Skeletal muscle tissue (tissue), 4 donors: ENCODE results near the gene OR2T1. TPM values are rescaled to one million over a fixed set of nuclear protein-coding genes. Genes with fewer than 3 reads are reported as not detected.

Experiments
- H3K27ac ChIP-seq: one replicate; pipeline ENCODE4 v1.7.0; 2013; ENCODE audit warnings: mild to moderate bottlenecking, low read depth, low read length, inconsistent platforms
- H3K27me3 ChIP-seq, 3 donors: one replicate each; pipeline ENCODE4 v1.7.0; 2013; ENCODE audit warnings: low read length in 3 of 3; ENCODE audit not compliant: control insufficient read depth in 3 of 3, insufficient read depth in 3 of 3
- H3K36me3 ChIP-seq, 3 donors: one replicate each; pipeline ENCODE4 v1.7.0; 2013; ENCODE audit warnings: low read length in 3 of 3; ENCODE audit not compliant: control insufficient read depth in 3 of 3, insufficient read depth in 3 of 3
- H3K4me1 ChIP-seq, 3 donors: one replicate each; pipeline ENCODE4 v1.7.0; 2013; ENCODE audit warnings: low read length in 3 of 3, mild to moderate bottlenecking in 3 of 3; ENCODE audit not compliant: control insufficient read depth in 3 of 3, insufficient read depth in 3 of 3
- H3K4me3 ChIP-seq, 3 donors: one replicate each; pipeline ENCODE4 v1.7.0; 2013; ENCODE audit warnings: low read length in 3 of 3
- H3K9ac ChIP-seq, 3 donors: one replicate each; pipeline ENCODE4 v1.7.0; 2013; ENCODE audit warnings: low read length in 3 of 3, mild to moderate bottlenecking in 3 of 3, moderate library complexity in 2 of 3, low read depth in 1 of 3
- H3K9me3 ChIP-seq, 3 donors: one replicate each; pipeline ENCODE4 v1.7.0; 2013; ENCODE audit warnings: low read length in 3 of 3; ENCODE audit not compliant: control insufficient read depth in 3 of 3
- total RNA-seq: library from RNA; depleted of rRNA; stranded (reverse); fragments of >200 nt; gene quantifications from one replicate; pipeline ENCODE4 v1.2.3, GENCODE V29; 2014
- donor health status: Osteomylitis.

The OR2T1 gene, protein sequence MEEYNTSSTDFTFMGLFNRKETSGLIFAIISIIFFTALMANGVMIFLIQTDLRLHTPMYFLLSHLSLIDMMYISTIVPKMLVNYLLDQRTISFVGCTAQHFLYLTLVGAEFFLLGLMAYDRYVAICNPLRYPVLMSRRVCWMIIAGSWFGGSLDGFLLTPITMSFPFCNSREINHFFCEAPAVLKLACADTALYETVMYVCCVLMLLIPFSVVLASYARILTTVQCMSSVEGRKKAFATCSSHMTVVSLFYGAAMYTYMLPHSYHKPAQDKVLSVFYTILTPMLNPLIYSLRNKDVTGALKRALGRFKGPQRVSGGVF
- not detected for total RNA-seq

DNA sequence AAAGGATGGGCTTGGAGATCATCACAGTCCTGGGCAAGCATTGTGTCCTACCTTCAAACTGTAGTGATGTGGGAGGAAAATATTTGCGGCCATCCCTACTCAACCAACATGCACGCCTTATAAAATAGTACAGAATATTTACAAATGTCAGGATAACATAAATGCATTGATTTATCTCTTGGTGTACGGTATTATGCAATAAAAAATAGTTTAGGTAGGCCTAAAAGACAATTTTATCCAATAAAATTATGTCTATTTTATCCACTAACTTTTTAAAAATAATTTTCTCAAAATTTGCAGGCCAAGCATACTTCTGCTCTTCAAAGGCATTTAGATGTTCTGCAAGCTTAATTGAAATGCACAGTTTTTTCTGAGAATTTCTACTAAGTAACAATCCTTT, at the start of gene OR2T1:
Gene OR2T1, plus strand, starts transcription at position 301 of the 400 bp plus-strand sequence. CDS start 3,100 bp downstream, outside the sequence.
- no peaks in the 10 kb centered on the region for H3K27me3 ChIP-seq

DNA sequence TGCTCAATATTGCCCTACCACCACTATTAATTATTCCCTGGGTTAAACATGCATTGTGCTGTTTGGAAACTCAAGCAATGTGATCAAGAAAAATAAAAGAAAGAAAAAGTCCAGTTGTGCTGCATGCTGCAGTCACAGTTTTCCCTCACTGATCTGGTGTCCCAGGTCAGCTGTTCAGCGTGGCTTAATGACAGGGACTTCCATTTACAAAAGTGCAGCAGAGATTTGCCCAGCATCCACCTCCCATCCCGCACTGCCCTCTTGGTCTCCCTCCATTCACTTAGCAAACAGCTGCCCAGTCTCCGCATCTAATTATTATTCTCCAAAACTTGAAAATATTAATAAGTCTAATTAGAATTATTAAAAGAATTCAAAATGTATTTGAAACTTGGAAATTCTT, 43.4 kb upstream of the OR2T1 start:
- Histone ChIP-seq H3K4me3 (no peak overlapping the region), H3K9me3 (peaks cover 0 to 2% (median 0%) of the 10 kb centered on the region in 3 donors), H3K36me3 (no peaks in the 10 kb centered on the region), H3K27me3 (no peaks in the 10 kb centered on the region), H3K9ac (no peak overlapping the region), H3K4me1 (no peaks in the 10 kb centered on the region), H3K27ac (no peak overlapping the region)

More for the DNA sequence above, at the start of gene OR2T1:
- H3K36me3 ChIP-seq: no peaks in the 10 kb centered on the region
- no peak within 1 kb of the TSS for H3K27ac ChIP-seq
- H3K4me1 ChIP-seq: no peaks in the 10 kb centered on the region
- H3K9ac ChIP-seq: no peak within 1 kb of the TSS
- H3K9me3 ChIP-seq: peaks cover 0 to 2% (median 0%) of the 10 kb centered on the region in 3 donors
- H3K4me3 ChIP-seq: no peak within 1 kb of the TSS

DNA sequence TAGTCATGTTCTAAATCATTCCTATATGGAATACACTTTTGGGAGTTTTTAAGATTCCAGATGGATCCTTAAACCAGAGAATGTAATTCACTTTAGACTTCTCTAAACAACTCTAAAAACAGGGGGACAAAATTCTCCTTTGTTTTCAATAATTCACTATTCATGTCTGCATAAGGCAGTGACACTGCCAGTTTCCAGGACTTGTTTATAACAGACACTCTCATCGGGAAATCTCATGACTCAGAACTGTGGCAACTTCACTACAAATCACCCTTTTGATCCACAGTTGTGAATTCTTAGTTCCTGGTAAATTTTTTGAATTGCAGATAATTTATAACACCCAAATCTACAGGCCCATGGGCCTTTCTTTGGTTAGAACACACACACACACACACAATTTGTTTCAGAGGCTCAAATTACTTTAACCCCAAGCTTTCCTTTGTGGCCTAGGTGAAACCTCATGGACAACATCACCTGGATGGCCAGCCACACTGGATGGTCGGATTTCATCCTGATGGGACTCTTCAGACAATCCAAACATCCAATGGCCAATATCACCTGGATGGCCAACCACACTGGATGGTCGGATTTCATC, 41.6 kb upstream of the OR2T1 start, which contains the start of gene OR2T4:
Gene OR2T4, plus strand, starts transcription at position 545 of the 595 bp plus-strand sequence. Its CDS starts 0 bp downstream, at position 545.
- Histone ChIP-seq H3K4me1 (no peaks in the 10 kb centered on the region), H3K27me3 (no peaks in the 10 kb centered on the region), H3K36me3 (no peaks in the 10 kb centered on the region), H3K27ac (no peak within 1 kb of the TSS), H3K9ac (no peak within 1 kb of the TSS), H3K4me3 (no peak within 1 kb of the TSS), H3K9me3 (peaks cover 0 to 2% (median 0%) of the 10 kb centered on the region in 3 donors)

DNA sequence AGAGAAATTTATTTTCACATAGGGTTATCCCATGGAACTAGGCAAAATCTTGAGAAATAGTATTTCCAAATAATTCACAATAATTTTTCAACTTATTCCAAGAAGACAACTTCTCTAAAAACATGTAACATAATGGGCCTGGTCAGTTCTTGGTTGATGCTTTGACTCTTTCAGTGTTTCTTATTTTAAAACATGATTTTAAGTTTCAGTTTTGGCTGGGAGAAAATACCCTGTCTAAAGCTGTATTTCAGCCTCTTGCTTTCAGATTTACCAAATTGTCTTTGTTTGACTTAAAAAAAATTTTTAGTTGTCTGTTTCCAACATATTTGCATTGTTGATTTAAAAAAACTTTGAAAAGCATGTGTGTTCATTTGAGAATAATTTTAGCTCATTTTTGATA, 36.2 kb upstream of the OR2T1 start:
- peaks cover 0 to 2% (median 0%) of the 10 kb centered on the region in 3 donors for H3K9me3 ChIP-seq
- no peak overlapping the region for H3K27ac ChIP-seq
- H3K4me1 ChIP-seq: no peaks in the 10 kb centered on the region
- H3K27me3 ChIP-seq: no peaks in the 10 kb centered on the region
- no peak overlapping the region for H3K4me3 ChIP-seq
- H3K9ac ChIP-seq: no peak overlapping the region
- no peaks in the 10 kb centered on the region for H3K36me3 ChIP-seq

DNA sequence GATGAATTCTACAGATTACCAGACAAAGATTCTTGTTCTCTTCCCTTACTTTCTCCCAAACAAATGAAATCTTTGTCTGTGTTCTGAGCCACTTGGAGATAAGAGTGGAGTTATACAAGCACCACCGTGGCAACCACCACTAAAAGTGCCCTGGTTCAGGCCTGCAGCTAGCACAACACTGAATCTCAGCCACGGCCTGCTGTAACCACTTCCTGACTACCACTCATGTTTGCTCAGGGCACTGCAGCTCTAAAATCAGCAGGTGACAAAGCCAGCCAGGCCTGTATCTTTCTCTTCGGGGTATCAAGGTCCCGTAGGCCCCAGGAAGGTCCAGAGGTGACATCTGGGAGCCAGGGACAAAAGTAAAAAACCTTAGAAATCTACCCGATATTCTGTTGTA, 30.5 kb upstream of the OR2T1 start:
- Histone ChIP-seq H3K36me3 (no peaks in the 10 kb centered on the region), H3K4me3 (no peak overlapping the region), H3K27ac (no peak overlapping the region), H3K4me1 (no peaks in the 10 kb centered on the region), H3K9ac (no peak overlapping the region), H3K27me3 (no peaks in the 10 kb centered on the region), H3K9me3 (no peaks in the 10 kb centered on the region)

DNA sequence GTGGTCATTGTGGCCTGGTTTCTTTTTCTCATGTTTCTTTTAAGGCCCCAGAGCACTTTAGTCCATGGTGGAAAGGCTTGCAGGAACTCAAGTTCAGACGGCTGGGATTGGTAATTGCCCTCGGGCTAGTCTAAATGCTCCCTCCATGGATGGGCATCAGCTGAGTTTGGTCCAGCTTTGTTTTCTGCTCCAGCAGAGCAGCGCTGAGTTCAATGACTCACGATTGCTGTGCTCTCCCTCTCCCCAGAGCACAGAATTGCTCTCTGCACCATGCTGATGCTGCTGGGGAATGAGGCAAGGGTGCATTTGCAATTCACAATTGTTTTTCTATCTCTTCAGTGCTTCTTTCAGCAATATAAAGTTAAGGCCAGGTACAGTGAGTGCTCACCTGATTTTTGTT, 29.1 kb upstream of the OR2T1 start:
- Histone ChIP-seq H3K4me1 (no peaks in the 10 kb centered on the region), H3K27ac (no peak overlapping the region), H3K36me3 (no peaks in the 10 kb centered on the region), H3K4me3 (no peak overlapping the region), H3K27me3 (no peaks in the 10 kb centered on the region), H3K9ac (no peak overlapping the region), H3K9me3 (no peaks in the 10 kb centered on the region)

DNA sequence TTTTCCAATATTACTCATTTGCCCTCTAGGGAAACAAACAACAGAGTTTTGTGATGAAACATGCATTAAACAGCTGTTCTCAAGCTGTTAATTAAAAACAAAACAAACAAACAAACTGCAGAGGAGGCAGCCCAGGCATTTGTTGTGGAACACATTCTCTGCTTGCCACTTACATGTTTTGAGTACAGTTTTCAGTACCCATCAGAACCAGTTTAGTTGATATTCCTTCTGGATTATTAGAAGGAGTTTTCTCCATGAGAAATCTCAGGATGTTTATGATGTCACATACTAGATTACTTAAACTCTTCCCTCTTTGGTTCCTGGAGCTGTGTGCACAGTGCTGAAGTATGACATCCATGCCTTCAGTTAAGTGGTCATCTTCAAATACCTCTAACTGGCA, 27.4 kb upstream of the OR2T1 start, which contains the start of gene OR2T6:
Gene OR2T6, plus strand, starts transcription at position 301 of the 400 bp plus-strand sequence. CDS start 11,863 bp downstream, outside the sequence.
- Histone ChIP-seq H3K36me3 (no peaks in the 10 kb centered on the region), H3K4me3 (no peak within 1 kb of the TSS), H3K27me3 (no peaks in the 10 kb centered on the region), H3K27ac (no peak within 1 kb of the TSS), H3K9me3 (no peaks in the 10 kb centered on the region), H3K4me1 (no peaks in the 10 kb centered on the region), H3K9ac (no peak within 1 kb of the TSS)

DNA sequence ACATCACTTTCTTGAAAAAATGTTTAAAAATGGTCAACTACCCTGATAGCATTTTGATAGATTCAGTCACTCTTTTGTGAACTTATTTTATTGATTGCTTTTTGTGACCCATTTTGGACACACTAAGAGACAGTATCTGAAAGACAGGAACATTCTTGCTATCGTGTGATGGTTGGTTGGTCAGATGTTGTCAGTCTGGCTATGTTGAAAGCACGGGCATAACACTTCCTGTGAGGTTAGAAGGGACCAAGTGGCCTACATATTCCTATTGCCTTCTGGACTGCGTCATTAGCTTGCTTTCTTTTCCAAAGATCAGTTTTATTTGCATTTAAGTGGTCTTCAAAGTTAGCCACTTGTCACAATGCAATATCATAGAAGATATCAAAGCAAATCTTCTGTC, 25.9 kb upstream of the OR2T1 start:
- H3K4me1 ChIP-seq: no peaks in the 10 kb centered on the region
- no peaks in the 10 kb centered on the region for H3K27me3 ChIP-seq
- no peak overlapping the region for H3K9ac ChIP-seq
- no peak overlapping the region for H3K4me3 ChIP-seq
- no peaks in the 10 kb centered on the region for H3K36me3 ChIP-seq
- H3K27ac ChIP-seq: no peak overlapping the region
- H3K9me3 ChIP-seq: no peaks in the 10 kb centered on the region

DNA sequence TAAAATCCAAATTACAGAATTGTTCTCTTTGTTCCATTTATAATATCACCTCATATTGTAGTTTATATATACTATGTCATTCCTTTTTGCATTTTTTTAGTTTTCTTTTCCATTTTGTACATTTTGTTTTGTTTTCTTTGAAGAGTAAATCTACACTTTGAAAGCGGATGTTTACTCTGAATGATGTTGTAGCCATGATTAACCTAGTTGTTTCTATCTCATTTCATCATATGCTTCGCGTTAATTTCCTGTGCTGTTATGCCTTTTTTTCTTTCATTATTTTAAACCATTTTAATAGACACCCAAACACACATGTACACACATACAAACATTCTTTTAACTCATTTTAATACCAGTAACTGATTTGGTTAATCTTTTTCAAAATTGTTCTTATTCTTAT, 22.0 kb upstream of the OR2T1 start:
- Histone ChIP-seq H3K9ac (no peak overlapping the region), H3K27ac (no peak overlapping the region), H3K4me1 (no peaks in the 10 kb centered on the region), H3K9me3 (no peaks in the 10 kb centered on the region), H3K27me3 (no peaks in the 10 kb centered on the region), H3K4me3 (no peak overlapping the region), H3K36me3 (no peaks in the 10 kb centered on the region)

DNA sequence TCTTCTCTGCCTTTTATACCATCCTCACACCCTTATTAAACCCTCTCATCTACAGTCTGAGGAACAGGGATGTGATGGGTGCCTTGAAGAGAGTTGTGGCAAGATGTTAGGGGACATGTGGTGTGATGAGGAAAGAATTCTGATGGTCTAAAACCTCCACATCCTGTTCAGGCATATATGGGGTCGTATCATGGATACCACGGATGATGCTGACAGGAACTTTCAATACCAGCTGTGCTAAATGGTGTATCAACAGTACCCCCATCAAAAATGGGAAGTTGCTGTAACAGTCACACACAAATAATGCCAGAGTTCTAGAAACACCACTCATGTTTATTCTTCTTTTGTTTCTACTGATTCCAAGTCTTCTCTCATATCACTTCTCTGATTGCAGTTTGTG, 14.4 kb upstream of the OR2T1 start:
- no peaks in the 10 kb centered on the region for H3K4me1 ChIP-seq
- no peak overlapping the region for H3K4me3 ChIP-seq
- H3K27me3 ChIP-seq: no peaks in the 10 kb centered on the region
- H3K9ac ChIP-seq: no peak overlapping the region
- H3K9me3 ChIP-seq: no peaks in the 10 kb centered on the region
- H3K27ac ChIP-seq: no peak overlapping the region
- H3K36me3 ChIP-seq: no peaks in the 10 kb centered on the region
